HG03460 (cell line): ENCODE results near the gene TSPO.
"Not testable (repeated sequence)": the region's sequence is repeated elsewhere in the genome, so short reads cannot be mapped to it uniquely, and the experiment has no call there.

Source experiments
- ATAC-seq: cut with Tn5 transposase; IDR thresholded peaks from one replicate; pipeline ENCODE4 v1.9.1; 2021; ENCODE audit not compliant: unreplicated experiment

Gene TSPO

DNA sequence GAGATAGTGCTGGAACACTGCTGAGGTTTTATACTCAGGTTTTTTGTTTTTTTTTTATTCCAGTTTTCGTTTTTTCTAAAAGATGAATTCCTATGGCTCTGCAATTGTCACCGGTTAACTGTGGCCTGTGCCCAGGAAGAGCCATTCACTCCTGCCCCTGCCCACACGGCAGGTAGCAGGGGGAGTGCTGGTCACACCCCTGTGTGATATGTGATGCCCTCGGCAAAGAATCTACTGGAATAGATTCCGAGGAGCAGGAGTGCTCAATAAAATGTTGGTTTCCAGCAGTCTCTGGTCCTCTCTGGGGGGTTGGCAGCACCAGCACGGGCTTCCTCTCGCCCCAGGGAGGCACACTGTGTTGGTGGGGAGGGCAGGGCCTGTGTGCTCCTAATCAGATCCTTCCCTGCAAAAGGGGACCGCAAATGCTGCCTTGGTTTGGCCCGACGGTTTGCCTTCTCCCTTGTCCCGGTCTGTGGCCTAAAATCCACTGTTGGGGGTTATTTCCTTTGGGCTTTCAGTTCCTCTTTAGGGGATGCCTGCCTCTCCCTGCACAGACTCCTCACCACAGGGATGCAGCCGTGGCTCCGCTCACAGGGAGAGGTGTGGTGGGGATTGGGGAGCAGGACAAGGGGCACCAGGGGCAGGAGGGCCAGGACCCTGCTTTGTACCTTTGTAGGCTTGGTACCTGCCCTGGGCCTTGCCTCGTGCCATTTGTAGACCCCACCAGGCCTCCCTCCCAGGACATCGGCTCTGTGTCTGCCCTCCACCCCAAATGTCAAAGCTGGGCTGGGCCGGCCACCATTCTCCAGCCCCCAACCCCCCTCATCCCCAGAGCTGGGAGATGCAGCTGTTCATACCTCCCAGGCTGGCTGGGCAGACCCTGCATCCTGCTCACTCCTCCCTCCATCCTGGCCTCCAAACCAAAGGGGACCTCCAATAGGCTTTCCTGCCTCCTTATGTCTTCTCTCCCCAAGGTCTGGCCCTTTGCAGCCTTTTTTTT, 21.6 kb upstream of the TSPO start:
- no peak for ATAC-seq

GRCh38 chr22:43131773-43132501, 19.4 kb upstream of the TSPO start:
- ATAC-seq: no peak

- no peak for ATAC-seq
Observed at GRCh38 chr22:43133401-43133800, 18.0 kb upstream of the TSPO start.

GRCh38 chr22:43134553-43134952, 16.8 kb upstream of the TSPO start:
- ATAC-seq: no peak

DNA sequence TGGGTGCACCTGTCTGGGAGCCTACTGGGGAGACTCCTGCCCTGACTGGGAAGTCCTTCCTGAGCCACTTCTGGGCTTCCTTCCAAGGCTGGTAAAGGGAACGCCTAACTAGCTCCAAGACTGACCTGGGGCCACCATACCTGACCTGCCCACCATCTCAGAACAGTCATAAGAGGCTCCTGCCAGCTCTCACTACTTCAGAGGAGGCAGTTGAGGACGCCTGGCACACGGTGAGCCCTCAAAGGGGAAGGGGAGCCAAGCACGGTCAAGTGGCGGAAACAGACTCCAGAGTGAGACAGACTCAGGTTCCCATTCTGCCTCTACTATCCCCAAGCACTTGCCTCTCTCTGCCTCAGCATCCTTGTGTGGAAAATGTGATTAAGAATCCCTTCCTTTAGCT, 15.8 kb upstream of the TSPO start:
- no peak for ATAC-seq

DNA sequence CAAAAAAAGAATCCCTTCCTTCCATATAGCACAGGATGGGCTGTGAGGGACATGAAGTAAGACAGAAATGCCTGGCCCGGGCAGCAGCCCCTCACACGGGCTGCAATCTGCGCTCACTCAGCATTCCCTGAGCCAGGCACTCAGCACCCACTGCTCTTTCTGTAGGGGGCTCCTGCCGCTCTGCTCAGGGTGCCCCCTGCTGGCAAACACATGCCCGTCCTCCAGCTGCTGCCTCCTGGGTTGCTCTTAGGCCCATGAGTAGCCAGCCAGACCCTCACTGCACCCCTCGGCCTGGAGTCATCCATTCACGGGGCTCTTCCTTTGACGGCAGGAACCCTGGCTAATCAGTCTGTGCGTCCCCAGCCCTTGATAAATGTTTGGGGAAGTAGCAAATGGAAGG, 15.1 kb upstream of the TSPO start:
- ATAC-seq: no peak

- ATAC-seq: no peak
Observed at GRCh38 chr22:43136801-43137200, 14.6 kb upstream of the TSPO start.

GRCh38 chr22:43142880-43143562, 8.3 kb upstream of the TSPO start, which contains the start of gene MCAT:
Gene MCAT, minus strand, starts transcription at chr22:43143398. Its CDS starts 50 bp downstream, at chr22:43143348.
- ATAC-seq: no peak

GRCh38 chr22:43144949-43145348, 6.4 kb upstream of the TSPO start:
- ATAC-seq: no peak

GRCh38 chr22:43145371-43145770, 6.0 kb upstream of the TSPO start:
- ATAC-seq: not testable (repeated sequence)

DNA sequence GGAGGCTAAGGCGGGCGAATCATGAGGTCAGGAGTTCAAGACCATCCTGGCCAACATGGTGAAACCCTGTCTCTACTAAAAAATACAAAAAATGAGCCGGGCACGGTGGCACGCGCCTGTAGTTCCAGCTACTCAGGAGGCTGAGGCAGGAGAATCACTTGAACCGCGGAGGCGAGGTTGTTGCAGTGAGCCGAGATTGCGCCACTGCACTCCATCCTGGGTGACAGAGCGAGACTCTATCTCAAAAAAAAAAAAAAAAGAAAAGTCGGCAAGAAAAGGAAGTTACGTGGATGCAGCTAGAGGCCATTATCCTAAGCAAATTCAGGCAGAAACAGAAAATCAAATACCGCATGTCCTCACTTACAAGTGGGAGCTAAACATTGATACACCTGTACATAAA, 5.0 kb upstream of the TSPO start:
- ATAC-seq: not testable (repeated sequence)

- ATAC-seq: no peak
Observed at GRCh38 chr22:43147821-43148220, 3.5 kb upstream of the TSPO start.

DNA sequence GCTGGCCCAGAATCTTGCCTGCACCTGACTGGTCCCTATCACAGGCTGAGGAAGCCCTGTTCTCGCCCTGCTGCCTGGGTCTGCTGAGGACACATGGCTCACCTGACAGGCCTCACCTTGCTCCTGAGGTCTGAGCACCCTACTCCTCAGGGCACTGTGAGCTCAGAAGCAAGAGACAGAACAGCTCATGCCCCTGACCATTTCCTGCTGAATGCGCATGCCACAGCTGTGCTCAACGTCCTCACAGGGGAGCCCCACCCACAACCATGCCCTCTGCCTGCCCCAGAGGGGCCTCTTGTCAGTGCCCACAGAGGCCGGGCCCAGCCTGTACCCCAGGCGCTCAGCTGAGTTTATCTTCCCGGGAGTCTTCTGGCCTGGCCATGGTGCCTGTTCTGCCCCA, 2.8 kb upstream of the TSPO start:
- no peak for ATAC-seq

GRCh38 chr22:43150731-43151206, 590 bp upstream of the TSPO start:
- no peak for ATAC-seq

DNA sequence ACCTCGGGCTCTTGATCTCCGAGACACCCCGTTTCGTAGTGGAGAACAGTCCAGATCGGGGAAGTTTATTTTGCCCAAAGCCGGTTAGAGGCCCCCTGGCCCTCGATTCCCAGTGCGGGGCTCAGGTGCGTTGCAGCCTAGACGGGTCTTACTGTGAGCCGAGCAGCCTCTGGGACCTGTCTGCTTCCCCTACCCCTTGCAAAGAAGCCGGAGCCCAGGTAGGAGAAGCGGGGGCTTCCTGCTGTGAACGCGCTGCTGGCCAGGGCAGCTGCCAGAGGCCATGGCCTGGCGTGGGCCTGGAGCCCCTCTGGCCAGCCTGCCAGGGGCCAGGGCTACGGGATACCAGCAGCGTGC, 621 bp downstream of the TSPO start:
- no peak for ATAC-seq

DNA sequence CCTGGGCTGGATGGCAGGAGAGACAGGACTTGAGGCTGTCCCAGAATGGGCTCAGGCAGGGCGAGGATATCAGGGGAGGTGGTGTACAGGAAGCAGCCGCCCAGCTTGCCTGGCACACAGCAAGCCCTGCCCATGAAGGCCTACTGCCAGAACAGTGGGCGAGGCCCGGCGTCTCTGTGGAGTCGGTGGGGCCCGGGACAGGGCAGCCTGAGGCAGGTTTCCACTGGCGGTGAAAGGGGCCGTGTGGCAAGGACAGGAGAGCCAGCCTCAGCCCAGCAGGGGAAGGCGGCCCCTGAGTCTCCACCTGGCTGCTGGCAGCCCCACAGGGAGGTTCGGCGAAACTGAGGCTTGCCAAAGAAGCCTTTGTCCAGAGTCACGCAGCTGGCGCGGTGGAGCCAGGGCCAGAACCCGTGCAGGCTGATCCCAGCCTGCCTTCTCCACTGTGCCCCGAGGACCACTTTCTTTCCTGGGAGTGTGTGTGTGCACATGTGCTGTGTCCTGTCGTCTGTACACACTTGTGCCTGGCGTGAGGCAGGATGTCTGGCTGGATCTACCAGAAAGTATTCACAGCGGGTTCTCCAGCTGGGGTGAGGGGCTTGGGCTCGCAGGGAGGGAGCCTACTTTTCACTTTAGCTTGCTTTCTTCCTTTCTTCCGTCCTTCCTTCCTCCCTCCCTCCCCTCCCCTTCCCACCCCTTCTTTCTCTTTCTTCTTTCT, 1.2 kb downstream of the TSPO start:
- no peak for ATAC-seq

GRCh38 chr22:43153899-43154298, 2.5 kb downstream of the TSPO start:
- ATAC-seq: no peak

DNA sequence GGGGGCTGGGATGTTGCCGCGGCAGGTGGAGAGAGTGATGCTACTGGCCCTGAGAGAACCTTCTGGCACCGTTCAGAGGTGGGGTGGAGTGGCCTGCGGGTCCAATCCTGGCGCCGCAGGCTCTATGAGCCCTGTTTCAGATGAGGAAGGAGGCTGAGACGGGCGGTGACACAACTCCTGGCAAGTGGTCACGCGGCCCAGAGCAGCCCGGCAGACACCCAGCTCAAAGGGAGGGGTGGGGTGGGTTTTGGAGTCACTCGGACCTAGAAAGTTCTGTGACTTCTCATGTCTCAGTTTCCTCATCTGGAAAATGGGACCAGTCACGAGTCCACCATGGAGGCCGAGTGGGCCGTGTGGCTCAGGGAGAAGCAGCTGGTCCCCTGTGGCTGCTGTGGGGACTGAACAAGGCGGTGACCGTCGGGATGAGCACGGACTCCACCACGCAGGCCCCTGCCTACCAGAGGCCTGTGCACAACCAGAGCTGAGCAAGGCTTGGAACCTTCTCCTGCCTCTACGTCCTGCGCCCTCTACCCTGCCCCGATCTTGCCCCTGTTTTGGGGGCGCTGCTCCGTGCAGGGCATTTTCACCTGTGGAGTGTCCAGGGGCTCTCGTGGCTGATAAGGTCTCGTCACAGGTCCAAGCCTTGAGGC, 3.7 kb downstream of the TSPO start:
- ATAC-seq: no peak

DNA sequence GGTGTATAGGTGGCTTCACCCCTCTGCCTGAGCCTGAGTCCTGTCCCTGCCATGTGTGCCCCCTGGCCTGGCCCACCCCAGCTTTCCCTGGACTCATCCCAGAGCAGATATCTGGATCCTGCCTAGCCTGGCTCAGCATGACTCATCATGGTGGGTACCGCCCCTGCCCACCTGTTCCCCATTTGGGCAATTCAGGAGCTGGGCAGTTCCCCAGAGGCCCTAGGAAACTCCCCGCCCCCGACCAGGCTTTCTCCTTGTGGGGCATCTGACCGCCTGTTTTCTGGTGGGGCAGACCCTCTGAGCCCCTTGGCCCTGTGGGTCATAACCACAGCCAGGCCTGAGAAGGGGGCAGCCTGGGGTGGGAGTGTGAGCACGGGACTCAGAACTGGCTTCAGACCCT, 4.4 kb downstream of the TSPO start:
- no peak for ATAC-seq

DNA sequence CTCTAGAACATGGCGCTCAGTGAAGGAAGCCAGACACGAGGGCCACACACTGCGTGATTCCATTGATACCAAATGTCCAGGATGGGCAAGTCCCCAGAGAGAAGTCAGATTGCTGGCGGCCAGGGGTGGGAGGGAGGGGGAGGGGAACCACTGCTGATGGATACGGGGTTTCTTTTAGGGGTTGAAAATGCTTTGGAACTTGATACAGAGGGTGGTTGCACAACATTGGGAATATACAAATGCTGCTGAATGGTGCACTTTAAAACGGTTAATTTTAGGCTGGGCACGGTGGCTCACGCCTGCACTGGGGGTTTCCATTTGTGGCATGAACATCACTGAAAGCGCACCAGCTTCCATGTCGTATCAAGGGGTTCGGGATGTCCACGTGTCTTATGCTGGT, 5.1 kb downstream of the TSPO start:
- ATAC-seq: no peak
